ENCODE data around the gene COL18A1.

DNA sequence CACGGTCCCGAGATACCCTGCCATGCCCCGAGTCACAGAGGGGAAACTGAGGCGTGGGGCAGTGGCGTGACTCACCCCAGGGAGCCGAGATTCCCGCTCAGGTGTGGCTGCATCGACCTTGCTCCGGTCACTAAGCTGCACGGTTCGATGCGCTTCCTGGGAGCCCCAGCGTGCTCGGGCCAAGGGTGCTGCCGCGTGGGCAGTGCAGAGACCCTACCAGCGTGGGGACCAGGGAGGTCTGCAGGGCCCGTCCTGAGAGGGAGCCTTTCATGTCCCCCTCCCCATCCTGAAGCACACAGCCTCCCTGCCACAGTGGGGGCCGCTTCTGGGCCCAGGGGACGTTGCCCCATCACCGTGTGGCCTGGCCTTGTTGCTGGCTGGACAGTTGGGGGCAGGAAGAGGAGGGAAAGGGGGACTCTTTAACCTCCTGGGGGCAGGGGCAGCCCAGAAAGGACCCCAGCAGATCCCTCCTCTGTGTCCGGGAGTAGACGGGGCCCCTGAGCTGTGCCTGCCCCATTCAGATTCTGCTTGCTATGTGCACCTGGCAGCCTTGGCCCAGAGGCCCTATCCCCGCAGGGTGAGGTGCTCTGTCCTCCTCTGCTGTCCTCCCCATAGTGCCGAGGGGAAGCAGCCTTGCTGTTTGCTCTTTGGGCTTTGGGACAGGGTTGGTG, 52.3 kb downstream of the COL18A1 start:
- TF ChIP-seq, protein P1, sequence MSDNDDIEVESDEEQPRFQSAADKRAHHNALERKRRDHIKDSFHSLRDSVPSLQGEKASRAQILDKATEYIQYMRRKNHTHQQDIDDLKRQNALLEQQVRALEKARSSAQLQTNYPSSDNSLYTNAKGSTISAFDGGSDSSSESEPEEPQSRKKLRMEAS (IDR thresholded peaks at IDR 0.05; ENCODE audit: low read depth, low read length) = no peak
- no peak for TF ChIP-seq POLR2A (IDR thresholded peaks at IDR 0.05; ENCODE audit: extremely low read depth, insufficient read length)

Measured in NB4 (cell line).